WERI-Rb-1 (cell line): ENCODE data around the gene ARMC2.

Experiments
- DNase-seq: peaks from one replicate; pipeline ENCODE4 v3.0.0-alpha.2; 2020
- H3K27ac ChIP-seq: fragments of 250-450 bp; sonication (Bioruptor Pico); 2 replicates; pipeline ENCODE4 v1.5.1; 2020; ENCODE audit warnings: mild to moderate bottlenecking, moderate library complexity
- H3K27me3 ChIP-seq: fragments of 250-450 bp; sonication (Bioruptor Pico); 2 replicates; pipeline ENCODE4 v1.5.1; 2021; ENCODE audit warnings: mild to moderate bottlenecking, low read depth, moderate library complexity; ENCODE audit not compliant: insufficient read depth, severe bottlenecking
- H3K36me3 ChIP-seq: fragments of 250-450 bp; sonication (Bioruptor Pico); 2 replicates; pipeline ENCODE4 v1.5.1; 2020; ENCODE audit warnings: mild to moderate bottlenecking, moderate library complexity
- H3K4me3 ChIP-seq: 2 replicates; pipeline ENCODE4 v1.5.1; 2011; ENCODE audit warnings: low read depth, mild to moderate bottlenecking, control low read depth, low read length
- H3K9me3 ChIP-seq: fragments of 250-450 bp; sonication (Bioruptor Pico); 2 replicates; pipeline ENCODE4 v1.5.1; 2021; ENCODE audit warnings: mild to moderate bottlenecking, moderate library complexity; ENCODE audit not compliant: severe bottlenecking
- CTCF ChIP-seq: IDR thresholded peaks from 2 replicates; pipeline ENCODE4 v1.5.1; 2011; ENCODE audit warnings: low read depth, mild to moderate bottlenecking, control low read depth, inconsistent platforms, low read length

Gene ARMC2

GRCh38 chr6:108988765-108989164, 140.5 kb downstream of the ARMC2 start:
- Histone ChIP-seq H3K36me3 (peaks cover 69% of the 10 kb centered on the region), H3K27me3 (no peaks in the 10 kb centered on the region), H3K4me3 (no peak overlapping the region), H3K27ac (no peak overlapping the region), H3K9me3 (no peaks in the 10 kb centered on the region)
- DNase-seq, result no peak
- no peak for TF ChIP-seq CTCF

GRCh38 chr6:108989700-108990099, 141.5 kb downstream of the ARMC2 start:
- TF ChIP-seq CTCF, result no peak
- Histone ChIP-seq H3K9me3 (no peaks in the 10 kb centered on the region), H3K4me3 (no peak overlapping the region), H3K36me3 (peaks cover 75% of the 10 kb centered on the region), H3K27ac (no peak overlapping the region), H3K27me3 (no peaks in the 10 kb centered on the region)
- no peak for DNase-seq

- Histone ChIP-seq H3K27ac (no peak overlapping the region), H3K9me3 (no peaks in the 10 kb centered on the region), H3K36me3 (peaks cover 80% of the 10 kb centered on the region), H3K27me3 (no peaks in the 10 kb centered on the region), H3K4me3 (no peak overlapping the region)
- TF ChIP-seq CTCF, result no peak
- no peak for DNase-seq
Measured at GRCh38 chr6:108993876-108994275, 145.7 kb downstream of the ARMC2 start.

- H3K9me3 ChIP-seq, result no peaks in the 10 kb centered on the region
- no peak for TF ChIP-seq CTCF
- DNase-seq, result no peak
- H3K4me3 ChIP-seq, result no peak overlapping the region
- H3K27ac ChIP-seq, result no peak overlapping the region
- H3K27me3 ChIP-seq, result no peaks in the 10 kb centered on the region
- H3K36me3 ChIP-seq, result peaks cover 83% of the 10 kb centered on the region
Measured at GRCh38 chr6:108995296-108995695, 147.1 kb downstream of the ARMC2 start.

- Histone ChIP-seq H3K27me3 (no peaks in the 10 kb centered on the region), H3K36me3 (peaks cover 79% of the 10 kb centered on the region), H3K4me3 (no peak overlapping the region), H3K27ac (no peak overlapping the region), H3K9me3 (no peaks in the 10 kb centered on the region)
- no peak for TF ChIP-seq CTCF
- no peak for DNase-seq
Measured at GRCh38 chr6:108996208-108996607, 148.0 kb downstream of the ARMC2 start.

- no peaks in the 10 kb centered on the region for H3K27me3 ChIP-seq
- DNase-seq, result no peak
- H3K27ac ChIP-seq, result no peak overlapping the region
- H3K9me3 ChIP-seq, result no peaks in the 10 kb centered on the region
- peaks cover 56% of the 10 kb centered on the region for H3K36me3 ChIP-seq
- H3K4me3 ChIP-seq, result no peak overlapping the region
- no peak for TF ChIP-seq CTCF
Measured at GRCh38 chr6:108998485-108998884, 150.3 kb downstream of the ARMC2 start.
